ENCODE data around the gene SERTAD4. TPM values are rescaled to one million over a fixed set of nuclear protein-coding genes. Genes with fewer than 3 reads are reported as not detected.

SERTAD4 gene
- total RNA-seq, 1 donor from 2014 or later: 3.4 TPM

GRCh38 chr1:210237981-210238380, 5.4 kb downstream of the SERTAD4 start:
- intact Hi-C loops (cut with DNase I): no loop called here
- ATAC-seq (no peak), DNase-seq (no peak)
- Histone ChIP-seq H3K4me3 (no peak overlapping the region), H3K27me3 (no peaks in the 10 kb centered on the region), H3K9me3 (no peaks in the 10 kb centered on the region), H3K36me3 (no peaks in the 10 kb centered on the region), H3K4me1 (peaks cover 21% of the 10 kb centered on the region), H3K27ac (no peak overlapping the region)
- no peak for TF ChIP-seq CTCF (IDR thresholded peaks at IDR 0.05)

- TF ChIP-seq CTCF (IDR thresholded peaks at IDR 0.05): peak; percentile 61
- intact Hi-C loops (cut with DNase I): no loop called here
- no peaks in the 10 kb centered on the region for H3K36me3 ChIP-seq
- H3K4me3 ChIP-seq: no peak overlapping the region
- no peak overlapping the region for H3K27ac ChIP-seq
- H3K4me1 ChIP-seq: peaks cover 21% of the 10 kb centered on the region
- DNase-seq (no peak), ATAC-seq (peak; percentile 93)
- no peaks in the 10 kb centered on the region for H3K9me3 ChIP-seq
- no peaks in the 10 kb centered on the region for H3K27me3 ChIP-seq
Measured at GRCh38 chr1:210239349-210240111, 6.9 kb downstream of the SERTAD4 start.

- ATAC-seq (no peak), DNase-seq (no peak)
- Histone ChIP-seq H3K4me1 (peaks cover 21% of the 10 kb centered on the region), H3K9me3 (no peaks in the 10 kb centered on the region), H3K27ac (no peak overlapping the region), H3K27me3 (no peaks in the 10 kb centered on the region), H3K4me3 (no peak overlapping the region), H3K36me3 (no peaks in the 10 kb centered on the region)
- no peak for TF ChIP-seq CTCF (IDR thresholded peaks at IDR 0.05)
- intact Hi-C loops (cut with DNase I): no loop called here
Measured at GRCh38 chr1:210241121-210241520, 8.5 kb downstream of the SERTAD4 start.

GRCh38 chr1:210244746-210245367, 12.3 kb downstream of the SERTAD4 start:
- TF ChIP-seq CTCF (IDR thresholded peaks at IDR 0.05): no peak
- Histone ChIP-seq H3K9me3 (no peaks in the 10 kb centered on the region), H3K4me1 (peaks cover 5% of the 10 kb centered on the region), H3K27me3 (no peaks in the 10 kb centered on the region), H3K27ac (no peak overlapping the region), H3K36me3 (no peaks in the 10 kb centered on the region), H3K4me3 (no peak overlapping the region)
- no peak for DNase-seq
- ATAC-seq: no peak
- intact Hi-C loops (cut with DNase I): no loop called here

- Histone ChIP-seq H3K4me3 (no peak overlapping the region), H3K9me3 (no peaks in the 10 kb centered on the region), H3K36me3 (no peaks in the 10 kb centered on the region), H3K27ac (no peak overlapping the region), H3K4me1 (peaks cover 3% of the 10 kb centered on the region), H3K27me3 (no peaks in the 10 kb centered on the region)
- no peak for TF ChIP-seq CTCF (IDR thresholded peaks at IDR 0.05)
- ATAC-seq (no peak), DNase-seq (no peak)
- intact Hi-C loops (cut with DNase I): no loop called here
Measured at GRCh38 chr1:210246447-210246846, 13.9 kb downstream of the SERTAD4 start.
